Esophagus muscularis mucosa (tissue), 3 donors: ENCODE data around the gene MAL.

ENCODE experiments used
- CTCF ChIP-seq, 3 experiments: fragments of 200-600 bp in 2 of 3; fragments of 450-650 bp in 1 of 3; sonication (generic) in 2 of 3; IDR thresholded peaks; one replicate each; pipeline ENCODE4 v1.5.1; 2017 to 2019; ENCODE audit warnings: antibody characterized with exemption in 3 of 3, mild to moderate bottlenecking in 2 of 3, moderate library complexity in 1 of 3
- POLR2A ChIP-seq: fragments of 450-650 bp; IDR thresholded peaks from one replicate; pipeline ENCODE4 v1.6.1; 2017; ENCODE audit warnings: antibody characterized with exemption, moderate library complexity, mild to moderate bottlenecking, low read depth

- TF ChIP-seq POLR2A (no peak), CTCF (IDR thresholded peaks at IDR 0.05) (no peak)
Observed at GRCh38 chr2:95057535-95058370, 32.2 kb downstream of the MAL start.
